ENCODE results near the gene RAD18.

- TF ChIP-seq CTCF (IDR thresholded peaks at IDR 0.05; ENCODE audit: low read depth, low read length, poor library complexity, severe bottlenecking) (no peak), EZH2phosphoT487 (IDR thresholded peaks at IDR 0.05; ENCODE audit: borderline replicate concordance, low read length) (no peak)
Measured at GRCh38 chr3:8975081-8976020, 12.1 kb upstream of the RAD18 start.
